Heart left ventricle (tissue), 16 donors: ENCODE measurements around the gene C22orf42. TPM values are rescaled to one million over a fixed set of nuclear protein-coding genes. Genes with fewer than 3 reads are reported as not detected.
"Not testable (repeated sequence)": the region's sequence is repeated elsewhere in the genome, so short reads cannot be mapped to it uniquely, and the experiment has no call there.

Experiments
- ATAC-seq, 4 donors: fragments of 200-7000 bp; cut with Tn5 transposase; one replicate each; pipeline ENCODE4 v1.9.1; 2020 to 2022; ENCODE audit warnings: moderate library complexity in 4 of 4, mild to moderate bottlenecking in 3 of 4, moderate number of reproducible peaks in 1 of 4
- DNase-seq, 5 donors: peaks; one replicate each; pipeline ENCODE4 v3.0.0-alpha.2; 2020
- H3K27ac ChIP-seq, 12 donors: fragments of 200-600 bp; sonication (generic) in 4 of 12; one replicate each; pipeline versions ENCODE4 v1.5.0 to v1.8.0; 2016 to 2022; ENCODE audit warnings: mild to moderate bottlenecking in 2 of 12
- H3K27me3 ChIP-seq, 9 donors: fragments of 200-600 bp; sonication (generic) in 2 of 9; one replicate each; pipeline versions ENCODE4 v1.5.1 to v1.8.0; 2016 to 2022; ENCODE audit warnings: mild to moderate bottlenecking in 3 of 9
- H3K36me3 ChIP-seq, 9 donors: fragments of 200-600 bp; sonication (generic) in 2 of 9; one replicate each; pipeline versions ENCODE4 v1.5.0 to v1.8.0; 2018 to 2022; ENCODE audit warnings: mild to moderate bottlenecking in 2 of 9
- H3K4me1 ChIP-seq, 12 donors: fragments of 200-600 bp; sonication (generic) in 4 of 12; one replicate each; pipeline versions ENCODE4 v1.5.0 to v1.8.0; 2016 to 2022; ENCODE audit warnings: mild to moderate bottlenecking in 3 of 12
- H3K4me3 ChIP-seq, 12 donors: fragments of 200-600 bp; sonication (generic) in 4 of 12; one replicate each; pipeline versions ENCODE4 v1.5.0 to v1.8.0; 2017 to 2022; ENCODE audit warnings: mild to moderate bottlenecking in 9 of 12, moderate library complexity in 4 of 12
- H3K9me3 ChIP-seq, 12 donors: fragments of 200-600 bp; sonication (generic) in 4 of 12; one replicate each; pipeline versions ENCODE4 v1.5.0 to v1.8.0; 2016 to 2022; ENCODE audit warnings: mild to moderate bottlenecking in 1 of 12
- CTCF ChIP-seq, 12 donors: fragments of 200-600 bp; sonication (generic) in 4 of 12; IDR thresholded peaks; one replicate each; pipeline versions ENCODE4 v1.5.0 to v1.8.0; 2018 to 2022; ENCODE audit warnings: antibody characterized with exemption in 12 of 12, mild to moderate bottlenecking in 5 of 12
- POLR2A ChIP-seq, 2 donors: fragments of 450-650 bp; IDR thresholded peaks; one replicate each; pipeline ENCODE4 v1.6.1; 2017; ENCODE audit warnings: antibody characterized with exemption in 2 of 2, mild to moderate bottlenecking in 2 of 2, moderate library complexity in 2 of 2
- WGBS, 4 donors: extraction: QIAGEN DNeasy Blood & Tissue Kit in 2 of 4; methylation state at CpG; one replicate each; pipeline versions ENCODE4 v1.1.5 to v1.1.7; 2013 to 2018; 5-methylcytosine and 5-hydroxymethylcytosine counted together
- intact Hi-C, 10 donors: fragments of 100-400 bp; cut with DNase I; formaldehyde crosslinking; loops; one replicate each; pipeline versions ENCODE4 v1.11.1 to v1.14.2; 2022
- polyA plus RNA-seq, 2 donors: library from polyadenylated mRNA; stranded (reverse); fragments of 200-250 nt; gene quantifications; one replicate each; pipeline ENCODE4 v1.2.3, GENCODE V29; 2013
- total RNA-seq, 9 donors: library from RNA; depleted of rRNA in 2 of 9; stranded (reverse); fragments of >200 nt in 2 of 9; fragmentation: NEBNext Ultra II Directional in 3 of 9; extraction: Animal tissue kit (Norgen Biotek cat#: 25700) in 3 of 9; gene quantifications; one replicate each; pipeline versions ENCODE4 v1.1.0 to v1.2.4, GENCODE V29; 2016 to 2023
- donor health status: ischemic (EF 13 %, LVEDD 7.1; RV severe dilation, severe dysfunction).
- donor health status: healthy with polysubstance abuse.
- donor health status: DM: no; HTN: yes; CAD: no.
- donor health status: DM: no; HTN: no; CAD: no.
- donor health status: ischemic (EF 25% LVEDD 6.9; RV normal size, moderate dysfunction).
- donor health status: ischemic (EF 25% LVEDD 5.7; RV mildly dilated, moderate dysfunction).
- donor health status: healthy.
- donor health status: DM: yes; HTN: yes; CAD: no.
- donor health status: ischemic (EF 35%, LVEDD 5.7; RV mildly dilated, moderate dysfunction).
- donor health status: nonischemic (EF 11% LVEDD 7.7; RV severe dilation, severe dysfunction).
- donor health status: DM: yes; HTN: yes; CAD: no.
- donor health status: PGD.
- donor health status: ischemic (EF 29% LVEDD 5.4; RV normal size, mild dysfunction).
- donor health status: nonischemic (EF 23%, LVEDD 6.1; RV moderate dilation, normal function).

Gene C22orf42
- total and polyA plus RNA-seq, 11 donors, result not detected

DNA sequence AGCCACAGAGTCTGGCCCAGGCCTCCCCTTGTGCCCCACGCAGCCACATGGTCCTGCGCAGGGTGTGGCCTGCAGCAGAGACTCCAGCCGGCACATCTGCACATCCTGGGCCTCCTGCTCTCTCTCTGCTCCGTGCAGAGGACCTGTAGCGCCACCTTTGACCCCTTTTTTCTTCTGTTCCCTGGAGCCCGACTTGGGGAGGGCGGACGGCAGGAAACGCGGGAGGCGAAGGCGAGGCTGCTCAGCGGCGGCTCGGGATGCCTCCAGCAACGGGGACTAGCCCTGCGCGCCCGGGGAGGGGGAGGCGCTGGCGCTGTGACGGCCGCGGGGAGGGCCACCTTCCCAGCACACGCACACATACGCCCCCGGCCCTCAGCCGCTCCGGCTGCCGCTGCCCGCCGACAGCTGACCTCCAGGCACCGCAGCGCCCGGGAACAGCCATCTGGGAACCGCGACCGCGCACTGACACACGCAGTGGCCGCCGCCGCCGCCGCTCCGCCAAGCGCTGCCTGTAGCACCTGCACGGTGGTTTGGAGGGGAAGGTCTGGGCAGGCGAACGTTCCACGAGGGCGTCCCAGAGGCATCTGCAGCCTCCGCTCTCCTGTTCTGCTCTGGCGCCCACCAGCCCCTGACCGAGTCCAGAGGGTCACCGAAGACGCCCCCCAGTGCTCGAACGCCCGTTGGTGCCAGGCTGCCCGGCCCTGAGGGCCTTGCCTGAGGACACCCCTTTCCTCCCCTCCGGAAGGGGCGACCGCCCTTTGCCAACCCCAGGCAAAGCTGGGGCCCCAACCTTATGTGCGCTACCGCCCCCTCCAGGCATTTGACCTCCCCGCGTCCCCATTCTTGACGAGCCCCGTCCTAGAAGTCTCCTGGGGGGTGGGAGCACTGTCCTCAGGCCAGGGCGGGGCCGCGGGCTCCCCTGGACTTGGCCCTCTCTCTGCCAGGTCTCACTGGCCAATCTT, 16.9 kb upstream of the C22orf42 start:
- ATAC-seq, result peak in 2 of 4 donors; percentile 20 to 31
- WGBS, 4 donors, result 4 to 10% (median 5%) methylated on average over 28 to 73 of the region's 73 CpGs
- no peak for DNase-seq

GRCh38 chr22:32175115-32175514, 16.0 kb upstream of the C22orf42 start:
- Histone ChIP-seq H3K4me1 (peaks cover 0 to 7% (median 0%) of the 10 kb centered on the region in 12 donors), H3K27me3 (peaks cover 14 to 53% (median 29%) of the 10 kb centered on the region in 9 donors), H3K27ac (no peak overlapping the region), H3K9me3 (no peaks in the 10 kb centered on the region), H3K4me3 (no peak overlapping the region), H3K36me3 (no peaks in the 10 kb centered on the region)
- TF ChIP-seq POLR2A (IDR thresholded peaks at IDR 0.05) (no peak), CTCF (IDR thresholded peaks at IDR 0.05) (no peak)
- ATAC-seq (no peak), DNase-seq (no peak)
- intact Hi-C loops, result no loop called here
- 84 to 95% (median 86%) methylated on average over 10 to 11 of the region's 11 CpGs for WGBS, 4 donors

More for the DNA sequence above, 16.9 kb upstream of the C22orf42 start:
- Histone ChIP-seq H3K4me1 (peaks cover 0 to 7% (median 0%) of the 10 kb centered on the region in 12 donors), H3K36me3 (no peaks in the 10 kb centered on the region), H3K27ac (no peak overlapping the region), H3K9me3 (no peaks in the 10 kb centered on the region), H3K4me3 (peak overlapping the region in 8 of 12 donors; percentile 3 to 27 (median 18)), H3K27me3 (peaks cover 14 to 53% (median 29%) of the 10 kb centered on the region in 9 donors)
- intact Hi-C loops, result no loop called here
- TF ChIP-seq CTCF (IDR thresholded peaks at IDR 0.05) (peak in 1 of 12 donors; percentile 8), POLR2A (IDR thresholded peaks at IDR 0.05) (no peak)

DNA sequence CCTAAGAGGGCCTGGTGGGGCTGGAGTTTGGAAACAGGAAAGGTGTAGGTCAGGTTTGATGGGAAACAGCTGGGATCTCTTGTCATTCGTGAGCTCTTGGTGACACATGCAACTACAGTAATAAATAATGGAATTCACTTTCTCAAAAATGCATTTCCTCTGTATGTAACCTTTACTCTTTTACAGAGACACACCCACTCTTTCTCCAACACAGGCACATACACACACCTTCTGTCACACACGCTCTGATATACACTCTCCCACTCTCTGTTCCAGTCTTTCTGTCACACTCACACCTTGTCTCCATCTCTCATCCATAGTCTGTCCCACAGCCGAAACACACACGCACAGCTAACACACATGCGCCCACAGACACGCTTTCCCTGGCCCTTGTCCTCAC, 6.6 kb upstream of the C22orf42 start:
- Histone ChIP-seq H3K4me3 (no peak overlapping the region), H3K4me1 (peaks cover 0 to 6% (median 0%) of the 10 kb centered on the region in 12 donors), H3K36me3 (no peaks in the 10 kb centered on the region), H3K27ac (no peak overlapping the region), H3K9me3 (no peaks in the 10 kb centered on the region), H3K27me3 (peaks cover 0 to 3% (median 0%) of the 10 kb centered on the region in 9 donors)
- WGBS, 4 donors, result 77 to 83% (median 81%) methylated on average over 6 of the region's 6 CpGs
- ATAC-seq (no peak), DNase-seq (no peak)
- intact Hi-C loops, result no loop called here
- TF ChIP-seq CTCF (IDR thresholded peaks at IDR 0.05) (no peak), POLR2A (IDR thresholded peaks at IDR 0.05) (no peak)

DNA sequence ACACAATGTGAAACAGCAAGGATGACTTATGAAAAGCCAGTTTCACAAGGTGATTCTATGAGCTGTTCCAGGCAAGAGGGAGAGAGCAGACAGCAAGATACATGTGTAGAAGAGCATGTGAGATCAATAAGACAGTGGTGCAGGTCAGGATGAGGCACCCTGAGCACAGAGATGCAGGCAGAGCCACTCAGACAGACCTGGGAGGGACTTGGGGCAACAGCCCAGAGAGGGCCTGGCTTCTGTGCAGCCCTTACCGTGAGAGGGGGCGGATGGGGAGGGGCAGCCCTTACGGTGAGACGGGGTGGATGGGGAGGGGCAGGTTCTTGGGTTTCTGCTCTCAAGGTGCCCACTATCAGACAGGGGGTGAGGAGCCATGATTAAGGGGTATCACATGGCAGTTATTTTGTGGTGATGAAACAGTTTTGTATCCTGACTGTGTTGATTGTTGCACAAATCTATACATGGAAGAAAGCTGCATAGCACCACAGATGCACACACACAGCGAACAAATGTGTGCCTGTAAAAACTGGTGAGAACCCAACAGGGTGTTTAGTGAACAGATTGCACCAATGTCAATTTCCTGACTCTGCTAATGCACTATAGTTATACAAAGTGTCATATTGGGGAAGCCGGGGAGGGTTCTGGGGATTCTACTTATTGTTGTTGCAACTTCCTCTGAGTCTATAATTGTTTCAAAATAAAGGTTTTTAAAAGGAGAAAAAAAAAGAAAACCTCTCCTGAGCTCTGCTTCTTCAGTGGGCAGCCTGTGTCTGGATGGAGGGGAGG, 5.2 kb upstream of the C22orf42 start:
- intact Hi-C loops, result no loop called here
- Histone ChIP-seq H3K27me3 (peaks cover 0 to 3% (median 0%) of the 10 kb centered on the region in 9 donors), H3K36me3 (no peaks in the 10 kb centered on the region), H3K27ac (no peak overlapping the region), H3K4me3 (no peak overlapping the region), H3K9me3 (no peaks in the 10 kb centered on the region), H3K4me1 (peaks cover 0 to 6% (median 0%) of the 10 kb centered on the region in 12 donors)
- TF ChIP-seq CTCF (IDR thresholded peaks at IDR 0.05) (no peak), POLR2A (IDR thresholded peaks at IDR 0.05) (no peak)
- ATAC-seq, result peak in 1 of 4 donors; percentile 15
- WGBS, 4 donors, result 35 to 49% (median 45%) methylated on average over 6 of the region's 6 CpGs
- no peak for DNase-seq

DNA sequence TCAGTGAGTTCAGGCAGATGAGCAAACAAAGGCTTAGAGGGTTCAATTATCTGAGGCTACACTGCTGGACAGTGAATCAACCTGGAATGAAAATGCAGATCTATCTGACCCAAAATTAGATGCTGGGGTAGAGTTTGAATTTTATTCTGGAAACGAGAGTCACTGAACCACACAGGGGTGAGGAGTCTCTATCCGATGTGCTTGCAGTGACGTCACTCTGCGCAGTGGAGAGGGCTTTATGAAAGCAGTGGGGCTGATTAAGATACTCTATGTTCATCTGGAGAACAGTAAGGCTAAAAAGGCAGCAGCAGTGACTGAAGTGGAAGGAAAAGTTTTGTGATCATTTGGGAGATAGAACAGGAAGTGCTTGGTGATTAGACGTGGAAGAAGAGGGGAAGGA, 1.3 kb upstream of the C22orf42 start:
- H3K27ac ChIP-seq, H3K4me3 ChIP-seq, DNase-seq, H3K4me1 ChIP-seq, H3K27me3 ChIP-seq, ATAC-seq, H3K36me3 ChIP-seq, H3K9me3 ChIP-seq, intact Hi-C loops: not testable (repeated sequence)
- 64 to 72% (median 67%) methylated on average over 5 of the region's 5 CpGs for WGBS, 4 donors

DNA sequence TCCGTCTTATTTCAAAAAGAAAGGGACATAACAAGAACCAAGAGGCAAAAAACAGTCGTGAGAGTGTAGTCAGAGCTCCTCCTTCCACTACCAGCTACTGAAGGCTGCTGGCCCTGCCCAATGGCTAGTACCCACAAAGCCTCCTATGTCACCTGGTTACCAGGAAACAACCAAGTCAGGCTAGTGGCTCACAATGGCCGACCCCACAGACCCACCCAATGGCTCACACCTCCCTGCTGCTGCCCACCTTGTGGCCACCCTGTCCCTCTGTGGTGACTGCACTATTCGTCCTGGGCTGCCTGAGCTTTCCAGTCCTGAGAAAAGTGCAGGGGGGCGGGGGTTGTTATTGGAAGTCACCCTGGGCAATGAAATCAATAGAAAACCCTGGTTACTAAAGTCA, 1.5 kb downstream of the C22orf42 start:
- peaks cover 0 to 12% (median 0%) of the 10 kb centered on the region in 9 donors for H3K27me3 ChIP-seq
- H3K27ac ChIP-seq, intact Hi-C loops, H3K4me1 ChIP-seq, ATAC-seq, H3K9me3 ChIP-seq, H3K36me3 ChIP-seq, DNase-seq, H3K4me3 ChIP-seq: not testable (repeated sequence)
- WGBS, 4 donors, result 70 to 83% (median 78%) methylated on average over 5 of the region's 5 CpGs
